ENCODE data around the gene SLCO1A2.

GRCh38 chr12:21220266-21220665, 114.5 kb downstream of the SLCO1A2 start:
- TF ChIP-seq POLR2A (IDR thresholded peaks at IDR 0.05) (no peak), CTCF (IDR thresholded peaks at IDR 0.05) (no peak)
